NCI-H446 treated with DMSO at 0.1 percent for 48 hours (cell line): ENCODE measurements around the gene PIGC.
"Not testable (repeated sequence)": the region's sequence is repeated elsewhere in the genome, so short reads cannot be mapped to it uniquely, and the experiment has no call there.

Experiments used
- DNase-seq: peaks from one replicate; lab custom pipeline; 2025; lab: John Stamatoyannopoulos, UW

The PIGC gene

DNA sequence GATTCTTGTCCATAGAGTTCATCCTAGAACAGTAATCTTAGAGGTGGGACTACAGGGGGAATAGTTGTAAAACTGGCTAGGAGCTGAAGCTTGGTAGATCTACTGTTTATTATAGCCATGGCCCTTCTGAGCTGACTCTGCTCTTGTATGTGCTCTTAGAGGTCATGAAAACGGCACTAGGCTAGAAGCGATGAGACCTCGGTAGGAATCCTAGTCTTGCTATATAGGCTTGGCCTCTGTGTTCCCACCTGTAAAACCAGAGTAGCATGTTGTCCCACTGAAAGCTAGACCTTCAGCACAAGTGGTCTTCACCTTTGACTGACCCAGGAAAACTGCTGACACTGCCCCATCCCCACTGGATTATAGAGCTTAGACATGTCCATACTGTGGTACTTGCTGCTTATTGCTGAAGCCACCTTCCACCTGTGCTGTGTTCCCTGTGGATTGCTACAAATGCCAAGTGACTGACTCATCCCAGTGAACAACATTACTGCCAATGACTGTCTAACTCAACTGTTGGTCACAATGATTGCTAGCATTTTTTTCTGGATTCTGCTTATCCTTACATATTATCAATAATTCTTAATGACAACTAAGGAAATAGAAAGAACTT is 23.0 kb upstream of the PIGC start:
- DNase-seq: no peak

DNA sequence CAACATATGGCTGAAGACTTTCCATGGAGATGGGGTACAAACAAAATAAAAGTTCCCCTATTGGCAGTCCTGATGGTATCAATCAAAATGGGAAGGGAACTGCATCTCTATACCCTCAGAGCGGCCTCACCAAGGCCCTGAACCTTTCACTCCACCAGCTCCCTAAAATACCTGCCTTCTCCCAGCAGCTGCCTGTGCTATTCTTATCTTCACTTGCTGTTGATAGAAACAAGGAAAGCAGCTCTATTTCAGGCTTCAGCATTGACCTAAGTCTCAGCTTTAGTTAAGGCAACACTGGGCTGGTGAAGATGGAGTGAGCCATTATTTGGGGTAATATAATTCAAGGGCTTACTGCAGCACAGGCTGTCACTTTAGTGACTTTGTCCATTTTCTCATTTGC is 21.7 kb upstream of the PIGC start:
- no peak for DNase-seq

GRCh38 chr1:172460887-172461315 is 17.0 kb upstream of the PIGC start:
- DNase-seq: no peak

- no peak for DNase-seq
Measured at GRCh38 chr1:172460177-172460576, 16.3 kb upstream of the PIGC start.

DNA sequence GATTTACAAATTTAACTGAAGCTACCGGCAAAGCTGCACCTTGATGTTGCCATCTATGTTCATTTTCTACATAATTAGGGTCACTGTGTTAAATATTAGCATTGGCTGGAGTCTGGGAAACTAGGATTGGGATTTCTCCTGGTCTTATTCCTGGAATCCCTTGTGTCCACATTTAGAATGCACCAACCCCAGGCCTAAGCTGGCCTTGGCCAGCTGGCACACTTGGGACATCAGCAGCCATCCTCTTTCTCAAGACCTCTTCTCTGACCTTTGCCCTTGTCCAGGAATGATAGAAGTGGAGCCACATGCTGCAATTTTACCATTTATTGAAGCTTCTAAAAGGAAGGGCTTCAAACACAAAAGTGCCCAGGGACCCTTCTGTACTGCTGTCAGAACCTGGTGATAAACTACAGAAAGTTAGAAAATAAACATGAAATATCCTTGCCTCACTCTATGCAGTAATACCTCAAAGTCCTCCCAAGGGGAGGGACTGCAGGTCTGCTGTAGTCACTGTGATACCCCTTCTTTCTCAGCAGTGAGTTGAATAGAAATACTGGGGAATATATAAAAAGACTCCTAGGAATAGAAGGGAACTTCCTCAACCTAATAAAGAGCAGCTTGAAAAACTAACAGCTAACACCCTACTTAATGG is 13.7 kb upstream of the PIGC start:
- no peak for DNase-seq

DNA sequence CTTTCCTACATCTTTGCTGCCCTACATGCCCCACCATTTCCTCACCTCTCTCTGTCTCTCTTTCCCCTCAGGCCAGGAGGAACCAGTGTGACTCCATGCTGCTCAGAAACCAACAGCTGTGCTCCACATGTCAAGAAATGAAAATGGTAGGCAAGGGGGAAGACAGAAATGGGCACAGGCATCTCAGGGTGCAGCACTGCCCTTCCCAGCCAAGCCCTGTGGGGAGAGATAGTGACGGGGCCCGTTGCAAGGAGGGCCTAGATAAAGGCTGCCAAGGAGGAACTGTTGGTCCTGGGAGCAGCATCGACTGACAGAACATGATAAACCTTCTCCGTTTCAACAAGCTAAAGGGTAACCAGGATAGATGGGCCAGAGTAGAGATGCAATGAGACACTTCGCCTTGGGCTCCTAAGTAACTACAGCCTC is 12.5 kb upstream of the PIGC start:
- DNase-seq: no peak

DNA sequence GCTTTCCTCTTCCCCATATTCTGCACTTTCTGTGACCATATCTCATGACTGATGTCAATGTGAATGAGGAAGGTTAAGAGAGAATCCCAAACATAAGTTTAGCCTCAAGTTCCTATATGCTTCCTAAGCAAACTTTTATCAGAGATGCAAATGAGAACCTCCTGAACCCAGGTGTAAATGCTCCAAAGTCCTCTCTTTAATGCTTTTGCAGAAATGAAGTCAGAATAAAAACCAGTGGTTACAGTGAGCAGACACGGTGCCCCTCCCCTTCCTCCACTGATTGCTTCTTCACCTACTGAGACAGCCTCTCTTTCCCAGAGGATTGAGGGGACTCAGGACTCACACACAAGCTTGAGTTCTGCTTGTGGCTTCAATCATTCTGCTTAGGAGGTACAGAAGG is 11.6 kb upstream of the PIGC start:
- no peak for DNase-seq

DNA sequence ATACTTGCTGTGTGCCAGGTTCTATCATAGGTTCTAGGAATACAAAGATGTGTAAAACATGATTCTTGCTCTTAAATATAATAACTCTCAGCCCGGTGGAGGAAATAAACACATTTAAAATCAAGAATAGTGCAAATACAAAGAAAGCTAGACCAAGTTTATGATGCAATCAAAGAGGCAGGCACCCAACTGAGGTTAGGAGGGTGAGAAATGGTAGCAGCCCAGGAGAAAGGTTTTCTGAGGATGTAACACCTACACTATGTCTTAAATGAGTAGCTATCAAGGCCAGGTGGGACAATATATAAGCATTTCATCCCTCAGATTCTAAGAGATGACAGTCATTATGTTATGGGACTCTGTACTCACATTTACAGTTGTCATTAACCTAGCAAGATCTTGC is 9.7 kb upstream of the PIGC start:
- DNase-seq: no peak

DNA sequence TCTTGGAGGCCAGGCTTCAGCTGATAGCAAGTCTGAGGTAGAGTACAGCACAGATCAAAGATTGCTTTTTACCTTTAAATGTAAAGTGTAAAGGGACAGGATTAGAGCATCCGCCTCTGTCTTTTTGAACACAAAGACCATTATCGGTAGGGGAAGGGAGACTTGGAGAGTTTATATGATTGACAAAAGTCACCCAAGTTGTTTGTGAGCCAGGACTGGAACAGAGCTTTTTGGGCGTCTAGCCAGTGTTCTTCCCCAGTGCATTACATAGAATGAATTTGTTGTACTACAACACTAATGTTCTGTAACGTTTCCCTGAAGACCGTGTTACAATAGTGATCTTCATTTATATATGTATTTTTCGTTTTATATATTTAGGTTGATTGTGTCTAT is 9.3 kb upstream of the PIGC start:
- DNase-seq: no peak

GRCh38 chr1:172452536-172453152 is 8.8 kb upstream of the PIGC start:
- DNase-seq: no peak

- DNase-seq: no peak
Measured at GRCh38 chr1:172451002-172451443, 7.2 kb upstream of the PIGC start.

- no peak for DNase-seq
Measured at GRCh38 chr1:172450524-172450885, 6.6 kb upstream of the PIGC start.

- DNase-seq: peak; percentile 39
Measured at GRCh38 chr1:172449585-172450523, 6.0 kb upstream of the PIGC start.

- DNase-seq: no peak
Measured at GRCh38 chr1:172448995-172449584, 5.2 kb upstream of the PIGC start.

GRCh38 chr1:172447641-172448040 is 3.8 kb upstream of the PIGC start:
- DNase-seq: no peak

DNA sequence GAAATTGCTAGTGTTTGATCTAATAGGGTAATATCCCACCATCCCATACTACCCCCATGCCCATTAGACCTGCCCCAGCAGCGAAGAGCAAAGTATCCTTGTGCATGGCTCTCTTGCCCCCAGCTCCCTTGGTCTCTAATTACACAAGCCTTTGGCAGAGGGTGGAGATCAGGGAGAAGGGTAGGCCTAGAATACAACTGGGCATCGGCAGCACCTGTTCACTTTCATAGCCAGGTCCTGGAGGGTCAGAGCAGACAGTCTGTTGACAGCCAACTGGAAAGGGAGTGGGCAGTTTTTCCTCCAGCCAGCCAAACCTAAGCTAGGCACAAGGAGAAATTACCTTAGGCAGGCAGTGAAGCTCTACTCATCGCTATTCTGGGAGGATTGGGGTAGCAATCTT is 2.7 kb upstream of the PIGC start:
- no peak for DNase-seq

- DNase-seq: no peak
Measured at GRCh38 chr1:172442843-172443565, 865 bp downstream of the PIGC start.

GRCh38 chr1:172442404-172442803 is 1.5 kb downstream of the PIGC start:
- DNase-seq: no peak

- not testable (repeated sequence) for DNase-seq
Measured at GRCh38 chr1:172437183-172437582, 6.7 kb downstream of the PIGC start.

DNA sequence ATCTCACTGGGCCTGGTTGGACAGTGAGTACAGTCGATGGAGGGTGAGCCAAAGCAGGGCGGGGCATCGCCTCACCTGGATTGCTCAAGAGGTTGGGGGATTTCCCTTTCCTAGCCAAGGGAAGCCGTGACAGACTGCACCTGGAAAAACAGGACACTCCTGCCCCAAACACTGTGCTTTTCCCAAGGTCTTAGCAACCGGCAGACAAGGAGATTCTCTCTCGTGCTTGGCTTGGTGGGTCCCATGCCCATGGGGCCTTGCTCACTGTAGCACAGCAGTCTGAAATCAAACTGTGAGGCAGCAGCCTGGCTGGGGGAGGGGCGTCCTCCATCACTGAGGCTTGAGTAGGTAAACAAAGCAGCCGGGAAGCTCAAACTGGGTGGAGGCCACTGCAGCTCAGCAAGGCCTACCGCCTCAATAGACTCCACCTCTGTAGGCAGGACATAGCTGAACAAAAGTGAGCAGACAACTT is 12.1 kb downstream of the PIGC start:
- no peak for DNase-seq

- no peak for DNase-seq
Measured at GRCh38 chr1:172431204-172431603, 12.7 kb downstream of the PIGC start.
